RPMI7951 (cell line): ENCODE results near the gene MRPL40. TPM values are rescaled to one million over a fixed set of nuclear protein-coding genes. Genes with fewer than 3 reads are reported as not detected.

Source experiments
- DNase-seq: peaks from one replicate; pipeline ENCODE4 v3.0.0-alpha.2; 2012; ENCODE audit warnings: low read depth
- total RNA-seq: library from RNA; depleted of rRNA; stranded (reverse); fragments of >200 nt; shearing (Covaris generic); gene quantifications from 2 replicates; pipeline ENCODE4 v1.2.3, GENCODE V29; 2014

MRPL40 gene
- total RNA-seq, 1 experiment from 2014 or later, result 58.9 TPM

DNA sequence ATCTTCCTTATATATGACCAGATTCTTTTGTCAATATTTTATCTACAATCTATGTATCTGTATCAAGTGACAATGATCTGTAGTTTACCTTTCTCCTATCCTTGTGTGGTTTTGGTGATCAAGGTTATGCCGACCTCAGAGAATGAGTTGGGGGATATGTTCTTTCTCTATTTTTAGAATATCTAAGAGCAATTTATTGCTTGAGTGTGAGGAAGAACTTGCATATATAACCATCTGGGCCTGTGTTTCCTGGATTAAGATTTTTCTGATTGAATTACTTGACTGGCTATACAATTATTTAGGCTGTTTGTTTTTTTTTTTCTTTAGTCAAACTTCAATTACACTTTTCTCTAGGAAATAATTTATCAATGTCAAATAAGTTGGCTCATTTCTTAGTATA lies 29.2 kb downstream of the MRPL40 start:
- DNase-seq, result no peak

GRCh38 chr22:19463008-19463407 lies 30.7 kb downstream of the MRPL40 start:
- DNase-seq, result no peak

GRCh38 chr22:19463491-19464469 lies 31.4 kb downstream of the MRPL40 start:
- peak; percentile 84 for DNase-seq

- no peak for DNase-seq
Measured at GRCh38 chr22:19464546-19464945, 32.2 kb downstream of the MRPL40 start.

DNA sequence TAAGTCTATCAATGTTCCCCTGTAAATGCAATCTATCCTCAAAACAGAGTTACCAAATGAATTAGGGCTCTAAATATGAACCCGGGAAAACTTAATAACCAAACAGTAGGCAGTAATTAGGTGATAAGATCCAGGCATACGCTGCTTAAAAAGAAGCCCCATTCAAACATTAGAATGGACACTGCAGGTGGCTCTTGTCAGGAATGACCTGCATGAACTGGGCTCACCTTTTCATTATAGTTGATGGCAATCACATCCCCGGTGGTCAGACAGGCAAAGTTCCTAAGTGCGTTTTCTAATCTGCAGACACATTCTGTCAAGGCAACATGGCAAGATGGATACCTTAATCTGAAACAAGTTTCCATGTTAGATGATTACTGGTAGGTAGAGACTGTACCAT lies 32.6 kb downstream of the MRPL40 start:
- no peak for DNase-seq

DNA sequence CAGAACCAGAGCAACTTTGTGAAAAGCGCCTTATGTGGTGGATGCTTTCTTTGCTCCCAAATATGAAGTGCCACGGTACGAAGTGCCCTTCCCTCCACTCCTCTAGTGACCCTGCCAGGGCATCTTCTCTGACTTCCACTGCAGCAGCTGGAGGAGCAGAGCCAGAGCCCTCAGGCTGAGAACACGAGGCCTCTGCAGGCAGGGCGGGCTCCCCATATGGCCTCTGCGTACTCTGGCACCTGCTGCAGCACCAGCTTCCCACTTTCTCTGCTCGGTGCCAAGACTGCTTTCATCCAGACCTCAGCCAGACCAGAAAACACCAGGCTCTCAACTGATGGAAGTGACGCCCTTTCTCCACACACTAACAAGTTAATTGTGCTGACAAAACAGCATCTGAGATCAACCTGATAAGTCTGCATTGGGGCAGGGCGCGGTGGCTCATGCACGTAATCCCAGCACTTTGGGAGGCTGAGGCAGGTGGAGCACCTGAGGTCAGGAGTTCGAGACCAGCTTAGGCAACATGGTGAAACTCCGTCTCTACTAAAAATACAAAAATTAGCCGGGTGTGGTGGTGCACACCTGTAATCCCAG lies 33.9 kb downstream of the MRPL40 start:
- no peak for DNase-seq

- DNase-seq, result no peak
Measured at GRCh38 chr22:19466848-19467752, 34.8 kb downstream of the MRPL40 start.

DNA sequence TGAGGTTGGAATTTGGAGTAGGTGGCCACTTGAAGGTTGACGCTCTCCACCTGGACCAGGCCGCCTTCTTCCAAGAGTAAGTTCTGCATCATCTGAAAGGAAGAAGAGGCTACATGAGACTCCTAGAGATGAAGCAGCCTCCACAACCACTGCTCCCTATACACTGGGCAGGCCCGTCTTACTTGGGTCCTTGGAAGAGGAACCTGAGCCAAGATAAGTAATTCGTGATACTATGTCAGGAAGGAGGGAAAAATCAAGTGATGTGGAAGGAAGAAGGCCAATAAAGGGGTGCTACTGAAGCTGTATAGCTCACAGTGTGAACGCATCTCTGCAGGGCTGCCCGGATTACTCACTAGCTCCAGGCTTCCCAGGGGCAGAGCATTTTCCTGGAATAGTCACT lies 35.6 kb downstream of the MRPL40 start:
- DNase-seq, result no peak

- no peak for DNase-seq
Measured at GRCh38 chr22:19469421-19469820, 37.1 kb downstream of the MRPL40 start.

- no peak for DNase-seq
Measured at GRCh38 chr22:19470010-19470409, 37.7 kb downstream of the MRPL40 start.

- no peak for DNase-seq
Measured at GRCh38 chr22:19471572-19471971, 39.2 kb downstream of the MRPL40 start.

DNA sequence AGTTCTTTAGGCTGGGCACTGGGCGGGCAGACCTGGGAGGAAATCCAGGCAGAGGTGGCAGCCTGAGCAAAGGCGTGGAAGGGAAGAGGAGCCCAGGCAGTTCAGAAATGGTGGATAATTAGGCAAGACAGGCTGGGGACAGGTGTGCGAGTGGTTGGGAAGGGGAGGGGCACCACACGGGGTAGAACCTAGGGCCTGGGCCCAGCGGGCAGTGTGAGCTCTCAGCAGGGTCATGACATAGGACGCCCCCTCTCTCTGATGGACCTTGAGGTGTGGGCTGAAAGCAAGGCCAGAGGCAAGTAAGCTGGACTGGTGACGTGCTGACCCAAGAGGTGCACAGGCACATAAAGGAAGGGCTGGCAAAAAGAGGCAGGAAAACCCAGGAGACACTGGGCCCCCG lies 39.9 kb downstream of the MRPL40 start:
- DNase-seq, result no peak

DNA sequence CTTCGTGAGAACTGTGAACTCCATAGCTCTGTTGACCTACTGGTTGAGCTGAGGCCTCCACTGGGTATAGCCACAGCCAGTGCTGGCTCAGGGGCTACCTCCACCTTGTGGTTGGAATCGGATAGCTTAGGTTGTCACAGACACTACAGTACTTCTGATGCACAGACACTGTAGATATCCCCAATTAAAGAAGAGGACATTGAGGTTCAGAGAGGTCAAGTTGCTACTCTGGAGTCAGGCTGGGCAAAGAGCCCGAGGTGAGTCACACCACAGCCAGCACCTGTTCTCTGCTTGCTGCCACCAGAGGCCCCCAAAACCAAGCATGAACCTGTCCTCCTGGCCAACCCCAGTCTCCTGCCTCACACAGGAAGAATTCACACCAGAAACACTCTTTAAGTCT lies 41.2 kb downstream of the MRPL40 start:
- DNase-seq, result no peak

- DNase-seq, result no peak
Measured at GRCh38 chr22:19476023-19476422, 43.7 kb downstream of the MRPL40 start.

GRCh38 chr22:19477321-19478044 lies 45.1 kb downstream of the MRPL40 start:
- DNase-seq, result peak; percentile 11

DNA sequence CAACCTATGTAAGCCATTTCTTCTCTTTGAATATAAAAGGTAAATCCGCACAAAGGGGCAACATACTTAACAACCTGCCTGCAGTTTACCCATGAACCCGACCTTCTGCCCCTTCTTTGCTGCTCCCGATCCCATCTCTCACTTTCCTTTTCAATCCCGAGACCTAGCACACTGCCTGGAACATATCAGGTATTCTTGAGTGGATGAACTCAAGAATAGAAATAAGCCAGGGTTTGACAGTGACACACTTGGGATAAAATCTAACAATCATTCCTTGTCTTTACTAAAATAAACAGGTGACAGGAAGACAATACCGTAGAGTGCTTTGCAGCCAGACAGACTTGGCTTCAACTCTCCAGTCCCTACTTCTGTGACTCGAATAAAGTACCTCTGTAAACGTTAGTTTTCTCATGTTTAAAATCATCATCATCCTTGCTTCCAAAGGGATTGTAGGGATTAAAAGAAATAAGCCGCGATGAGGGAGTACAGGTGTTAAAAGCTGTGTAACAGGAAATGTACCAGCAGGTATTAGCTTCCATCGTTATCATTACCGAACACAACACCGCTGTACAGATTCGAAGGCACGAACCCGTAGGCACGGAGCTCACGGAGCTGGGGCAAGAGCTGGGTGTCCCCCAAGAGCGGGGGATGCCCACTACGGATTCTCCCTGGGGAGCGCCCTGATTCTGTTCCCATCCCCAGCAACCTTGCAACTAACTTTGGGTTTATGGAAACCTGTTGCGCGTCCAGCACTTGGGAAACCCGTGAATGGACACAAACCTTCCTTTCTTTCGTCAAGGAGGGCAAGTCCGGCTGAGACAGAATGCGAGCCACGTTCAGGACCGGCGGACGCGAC lies 45.9 kb downstream of the MRPL40 start:
- no peak for DNase-seq

DNA sequence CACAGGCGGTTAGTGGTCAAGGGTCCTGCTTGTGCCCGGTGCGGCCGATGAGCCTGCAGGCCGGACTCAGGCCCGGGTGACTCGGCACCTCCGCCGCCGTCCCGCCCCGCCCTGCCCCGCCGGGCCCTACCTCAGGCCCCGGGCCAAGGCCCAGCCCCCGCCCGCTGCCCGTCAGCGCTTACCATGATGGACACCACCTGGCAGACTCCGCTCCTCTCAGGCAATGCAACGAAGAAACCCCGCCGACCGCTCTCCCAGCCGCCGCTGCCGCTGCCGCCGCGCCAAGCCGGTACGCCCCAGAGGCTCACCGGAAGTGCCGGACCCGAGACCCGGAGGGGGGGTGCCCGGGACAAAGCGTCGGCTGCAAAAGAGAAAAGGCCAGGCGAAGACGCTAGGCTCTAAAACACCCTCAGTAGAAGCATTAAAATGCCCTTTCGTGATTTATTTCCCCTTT lies 46.6 kb downstream of the MRPL40 start, which contains the start of gene UFD1:
Gene UFD1 (minus strand): TSS at position 293 of the 454 bp plus-strand sequence. CDS start 108 bp downstream, at position 185.
- DNase-seq, result peak; percentile 76

DNA sequence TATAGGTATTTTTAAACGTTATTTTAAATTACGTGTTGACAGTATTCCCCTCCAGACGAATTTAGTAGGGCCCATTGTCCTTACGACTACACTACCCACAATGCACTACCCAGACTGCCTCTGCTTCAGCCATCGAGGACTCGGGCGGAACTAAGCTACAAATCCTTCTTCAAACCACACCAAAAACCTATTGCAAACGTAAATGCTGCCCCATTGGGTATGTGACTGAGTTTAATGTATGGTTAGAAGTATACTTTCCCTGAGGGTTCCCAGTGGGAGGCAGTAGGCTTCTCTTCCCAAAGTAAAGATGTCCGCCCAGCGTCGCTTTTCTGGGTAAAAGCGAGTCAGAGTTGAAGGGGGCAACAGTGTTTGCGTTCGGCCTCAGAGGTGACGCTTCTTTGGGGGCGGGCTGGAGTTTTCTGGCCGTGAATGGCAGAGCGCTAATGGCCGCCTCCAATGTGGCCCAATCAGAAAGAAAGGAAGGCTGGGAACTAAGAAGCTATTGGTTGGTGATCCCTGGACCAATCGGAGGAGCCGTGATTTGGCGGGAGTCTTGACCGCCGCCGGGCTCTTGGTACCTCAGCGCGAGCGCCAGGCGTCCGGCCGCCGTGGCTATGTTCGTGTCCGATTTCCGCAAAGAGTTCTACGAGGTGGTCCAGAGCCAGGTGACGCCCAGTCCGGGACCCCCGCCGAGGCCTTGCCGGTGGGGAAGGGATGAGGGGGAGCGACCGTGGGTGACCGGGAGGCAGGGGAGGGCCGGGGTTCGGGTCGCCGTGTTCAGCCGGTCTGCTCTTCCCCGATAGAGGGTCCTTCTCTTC lies 47.2 kb downstream of the MRPL40 start, which contains the start of gene CDC45:
Gene CDC45 (plus strand): TSS at position 566 of the 818 bp plus-strand sequence. CDS start 49 bp downstream, at position 615.
- DNase-seq, result peak; percentile 97

GRCh38 chr22:19480173-19480568 lies 47.8 kb downstream of the MRPL40 start:
- no peak for DNase-seq
